ENCODE data around the gene KRTAP9-3.
"Not testable (repeated sequence)": the region's sequence is repeated elsewhere in the genome, so short reads cannot be mapped to it uniquely, and the experiment has no call there.

Gene KRTAP9-3

GRCh38 chr17:41249637-41250240, 17.5 kb downstream of the KRTAP9-3 start, which contains the start of gene KRTAP9-4:
KRTAP9-4 (plus strand) TSS chr17:41249687; CDS start chr17:41249721, 34 bp downstream.
- not testable (repeated sequence) for DNase-seq (ENCODE audit: low spot score); FAIRE-seq

- FAIRE-seq (no peak), DNase-seq (ENCODE audit: low spot score) (no peak)
These were observed 19.0 kb downstream of the KRTAP9-3 start for GRCh38 chr17:41251261-41251660.

GRCh38 chr17:41254861-41255260, 22.6 kb downstream of the KRTAP9-3 start:
- DNase-seq (ENCODE audit: low spot score) (no peak), FAIRE-seq (no peak)

- DNase-seq (ENCODE audit: low spot score); FAIRE-seq: not testable (repeated sequence)
These were observed 23.4 kb downstream of the KRTAP9-3 start, which contains the start of gene KRTAP9-9 for GRCh38 chr17:41255381-41256290. KRTAP9-9 (plus strand) TSS chr17:41255384.

GRCh38 chr17:41256291-41256685, 24.0 kb downstream of the KRTAP9-3 start:
- no peak for FAIRE-seq
- no peak for DNase-seq (ENCODE audit: low spot score)

GRCh38 chr17:41258406-41258805, 26.2 kb downstream of the KRTAP9-3 start:
- no peak for FAIRE-seq
- DNase-seq (ENCODE audit: low spot score): no peak

GRCh38 chr17:41263212-41263611, 31.0 kb downstream of the KRTAP9-3 start:
- FAIRE-seq: no peak
- DNase-seq (ENCODE audit: low spot score): no peak

- FAIRE-seq: no peak
- no peak for DNase-seq (ENCODE audit: low spot score)
These were observed 32.4 kb downstream of the KRTAP9-3 start for GRCh38 chr17:41264599-41264998.

- FAIRE-seq (no peak), DNase-seq (ENCODE audit: low spot score) (no peak)
These were observed 32.8 kb downstream of the KRTAP9-3 start, which contains the start of gene KRTAP9-6 for GRCh38 chr17:41265078-41265477. KRTAP9-6 (plus strand) TSS chr17:41265378; CDS start chr17:41265378, 0 bp downstream.

GRCh38 chr17:41267711-41268110, 35.5 kb downstream of the KRTAP9-3 start:
- no peak for FAIRE-seq
- no peak for DNase-seq (ENCODE audit: low spot score)

- FAIRE-seq; DNase-seq (ENCODE audit: low spot score): not testable (repeated sequence)
These were observed 39.1 kb downstream of the KRTAP9-3 start for GRCh38 chr17:41271323-41271722.

- FAIRE-seq: no peak
- no peak for DNase-seq (ENCODE audit: low spot score)
These were observed 39.6 kb downstream of the KRTAP9-3 start for GRCh38 chr17:41271858-41272257.

- not testable (repeated sequence) for FAIRE-seq; DNase-seq (ENCODE audit: low spot score)
These were observed 43.5 kb downstream of the KRTAP9-3 start, which contains the start of gene KRTAP9-7 for GRCh38 chr17:41275648-41276190. KRTAP9-7 (plus strand) TSS chr17:41275698; CDS start chr17:41275698, 0 bp downstream.

GRCh38 chr17:41278176-41278955, 46.1 kb downstream of the KRTAP9-3 start:
- DNase-seq (ENCODE audit: low spot score) (no peak), FAIRE-seq (no peak)

Data from urothelium cell line (cell line).